GM12875 (cell line): ENCODE measurements around the gene SLC25A5.
"Not testable (repeated sequence)": the region's sequence is repeated elsewhere in the genome, so short reads cannot be mapped to it uniquely, and the experiment has no call there.

ENCODE experiments used
- H3K4me3 ChIP-seq: one replicate; pipeline ENCODE4 v1.5.1; 2011; ENCODE audit warnings: low read depth, low read length, control low read depth
- CTCF ChIP-seq: IDR thresholded peaks from 2 replicates; pipeline ENCODE4 v1.5.1; 2011; ENCODE audit warnings: low read depth, mild to moderate bottlenecking, control low read depth, inconsistent platforms, low read length, moderate library complexity, borderline replicate concordance; ENCODE audit not compliant: insufficient read depth

SLC25A5 gene

GRCh38 chrX:119427795-119428185 is 40.5 kb upstream of the SLC25A5 start:
- no peak for TF ChIP-seq CTCF
- H3K4me3 ChIP-seq: no peak overlapping the region

- no peak for TF ChIP-seq CTCF
- H3K4me3 ChIP-seq: no peak overlapping the region
These were observed 38.8 kb upstream of the SLC25A5 start for GRCh38 chrX:119429471-119429870.

GRCh38 chrX:119441295-119441694 is 26.9 kb upstream of the SLC25A5 start:
- H3K4me3 ChIP-seq: not testable (repeated sequence)

GRCh38 chrX:119442286-119442685 is 26.0 kb upstream of the SLC25A5 start:
- no peak for TF ChIP-seq CTCF

GRCh38 chrX:119453202-119453601 is 15.0 kb upstream of the SLC25A5 start:
- TF ChIP-seq CTCF: no peak
- no peak overlapping the region for H3K4me3 ChIP-seq

More at GRCh38 chrX:119442286-119442685, 26.0 kb upstream of the SLC25A5 start:
- H3K4me3 ChIP-seq: no peak overlapping the region

GRCh38 chrX:119455264-119455663 is 13.0 kb upstream of the SLC25A5 start:
- TF ChIP-seq CTCF: no peak

GRCh38 chrX:119459181-119459580 is 9.1 kb upstream of the SLC25A5 start:
- TF ChIP-seq CTCF: no peak
- no peak overlapping the region for H3K4me3 ChIP-seq

More at GRCh38 chrX:119455264-119455663, 13.0 kb upstream of the SLC25A5 start:
- no peak overlapping the region for H3K4me3 ChIP-seq

- H3K4me3 ChIP-seq: no peak overlapping the region
- no peak for TF ChIP-seq CTCF
These were observed 2.7 kb upstream of the SLC25A5 start for GRCh38 chrX:119465555-119465954.
